Measurements from ENCODE around the gene WDPCP. TPM values are rescaled to one million over a fixed set of nuclear protein-coding genes. Genes with fewer than 3 reads are reported as not detected.
A peak's percentile ranks its signal among the peaks of the same experiment; 100 is the strongest.
"Not testable (repeated sequence)": the region's sequence is repeated elsewhere in the genome, so short reads cannot be mapped to it uniquely, and the experiment has no call there.

WDPCP gene
- total RNA-seq, 1 donor from 2014 or later, result 12.4 TPM

- no peak for DNase-seq (ENCODE audit: low read depth)
These were observed 125.1 kb downstream of the WDPCP start for GRCh38 chr2:63463142-63463541.

GRCh38 chr2:63446658-63447057, 141.6 kb downstream of the WDPCP start:
- DNase-seq (ENCODE audit: low read depth), result no peak

GRCh38 chr2:63444565-63445288, 143.6 kb downstream of the WDPCP start:
- DNase-seq (ENCODE audit: low read depth), result no peak

GRCh38 chr2:63440612-63441011, 147.7 kb downstream of the WDPCP start:
- DNase-seq (ENCODE audit: low read depth), result no peak

GRCh38 chr2:63438181-63438580, 150.1 kb downstream of the WDPCP start:
- no peak for DNase-seq (ENCODE audit: low read depth)

- no peak for DNase-seq (ENCODE audit: low read depth)
These were observed 151.8 kb downstream of the WDPCP start for GRCh38 chr2:63436488-63436887.

- no peak for DNase-seq (ENCODE audit: low read depth)
These were observed 153.2 kb downstream of the WDPCP start for GRCh38 chr2:63435070-63435469.

GRCh38 chr2:63434024-63435001, 154.0 kb downstream of the WDPCP start:
- DNase-seq (ENCODE audit: low read depth), result no peak

GRCh38 chr2:63432373-63432772, 155.9 kb downstream of the WDPCP start:
- peak; percentile 45 for DNase-seq (ENCODE audit: low read depth)

- DNase-seq (ENCODE audit: low read depth), result no peak
These were observed 162.7 kb downstream of the WDPCP start for GRCh38 chr2:63425606-63426005.

- no peak for DNase-seq (ENCODE audit: low read depth)
These were observed 163.2 kb downstream of the WDPCP start for GRCh38 chr2:63425079-63425416.

- DNase-seq (ENCODE audit: low read depth), result peak; percentile 29
These were observed 163.8 kb downstream of the WDPCP start for GRCh38 chr2:63424329-63425078.

- no peak for DNase-seq (ENCODE audit: low read depth)
These were observed 165.7 kb downstream of the WDPCP start for GRCh38 chr2:63422556-63422955.

- peak; percentile 14 for DNase-seq (ENCODE audit: low read depth)
These were observed 179.7 kb downstream of the WDPCP start for GRCh38 chr2:63408530-63408929.

- DNase-seq (ENCODE audit: low read depth), result no peak
These were observed 181.6 kb downstream of the WDPCP start for GRCh38 chr2:63406641-63407040.

GRCh38 chr2:63403820-63404219, 184.5 kb downstream of the WDPCP start:
- DNase-seq (ENCODE audit: low read depth), result no peak

GRCh38 chr2:63402889-63403288, 185.4 kb downstream of the WDPCP start:
- not testable (repeated sequence) for DNase-seq (ENCODE audit: low read depth)

GRCh38 chr2:63399156-63399555, 189.1 kb downstream of the WDPCP start:
- no peak for DNase-seq (ENCODE audit: low read depth)

- no peak for DNase-seq (ENCODE audit: low read depth)
These were observed 208.8 kb downstream of the WDPCP start for GRCh38 chr2:63379451-63379850.

GRCh38 chr2:63378589-63378988, 209.7 kb downstream of the WDPCP start:
- peak; percentile 91 for DNase-seq (ENCODE audit: low read depth)

- no peak for DNase-seq (ENCODE audit: low read depth)
These were observed 213.9 kb downstream of the WDPCP start for GRCh38 chr2:63374341-63374740.

- no peak for DNase-seq (ENCODE audit: low read depth)
These were observed 215.7 kb downstream of the WDPCP start for GRCh38 chr2:63372549-63372948.

Data from renal cortical epithelial cell (primary cell).